Measurements from ENCODE around the gene NGLY1.

Gene NGLY1, protein sequence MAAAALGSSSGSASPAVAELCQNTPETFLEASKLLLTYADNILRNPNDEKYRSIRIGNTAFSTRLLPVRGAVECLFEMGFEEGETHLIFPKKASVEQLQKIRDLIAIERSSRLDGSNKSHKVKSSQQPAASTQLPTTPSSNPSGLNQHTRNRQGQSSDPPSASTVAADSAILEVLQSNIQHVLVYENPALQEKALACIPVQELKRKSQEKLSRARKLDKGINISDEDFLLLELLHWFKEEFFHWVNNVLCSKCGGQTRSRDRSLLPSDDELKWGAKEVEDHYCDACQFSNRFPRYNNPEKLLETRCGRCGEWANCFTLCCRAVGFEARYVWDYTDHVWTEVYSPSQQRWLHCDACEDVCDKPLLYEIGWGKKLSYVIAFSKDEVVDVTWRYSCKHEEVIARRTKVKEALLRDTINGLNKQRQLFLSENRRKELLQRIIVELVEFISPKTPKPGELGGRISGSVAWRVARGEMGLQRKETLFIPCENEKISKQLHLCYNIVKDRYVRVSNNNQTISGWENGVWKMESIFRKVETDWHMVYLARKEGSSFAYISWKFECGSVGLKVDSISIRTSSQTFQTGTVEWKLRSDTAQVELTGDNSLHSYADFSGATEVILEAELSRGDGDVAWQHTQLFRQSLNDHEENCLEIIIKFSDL
- 90.3 to 104 reads per million in 2 donors for total RNA-seq

DNA sequence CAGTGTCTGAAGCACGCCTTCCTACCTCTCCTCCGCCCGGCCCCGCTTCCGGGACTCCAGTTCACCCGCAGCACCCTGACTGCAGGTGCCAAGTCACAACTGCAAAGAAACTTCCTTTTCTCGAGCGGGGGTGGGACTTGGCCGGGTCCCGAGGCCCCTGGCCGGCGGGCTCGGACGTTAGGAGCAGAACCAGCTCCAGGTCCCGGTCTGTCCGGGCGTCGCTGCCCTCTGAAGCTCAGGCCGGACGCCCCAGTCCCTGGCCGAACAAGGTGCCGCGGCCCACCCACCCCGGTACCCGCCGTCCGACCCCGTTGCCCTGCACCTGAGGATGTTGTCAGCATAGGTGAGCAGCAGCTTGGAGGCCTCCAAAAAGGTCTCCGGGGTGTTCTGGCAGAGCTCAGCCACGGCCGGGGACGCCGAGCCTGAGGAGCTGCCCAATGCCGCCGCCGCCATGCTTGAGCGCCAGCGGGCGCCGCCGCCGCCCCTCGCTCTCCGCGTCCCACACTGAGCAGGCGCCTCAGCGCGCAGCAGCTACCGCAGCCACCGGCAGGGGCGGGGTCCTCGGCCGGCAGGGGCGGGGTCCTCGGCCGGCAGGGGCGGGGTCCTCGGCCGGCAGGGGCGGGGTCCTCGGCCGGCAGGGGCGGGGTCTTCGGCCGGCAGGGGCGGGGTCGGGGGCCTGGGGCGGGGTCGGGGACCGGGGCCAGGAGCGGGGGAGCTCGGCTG, at the start of gene NGLY1:
NGLY1 (minus strand) TSS at position 506 of the 723 bp plus-strand sequence; CDS start at position 453, 53 bp downstream.
- DNase-seq, result peak; percentile 79

DNA sequence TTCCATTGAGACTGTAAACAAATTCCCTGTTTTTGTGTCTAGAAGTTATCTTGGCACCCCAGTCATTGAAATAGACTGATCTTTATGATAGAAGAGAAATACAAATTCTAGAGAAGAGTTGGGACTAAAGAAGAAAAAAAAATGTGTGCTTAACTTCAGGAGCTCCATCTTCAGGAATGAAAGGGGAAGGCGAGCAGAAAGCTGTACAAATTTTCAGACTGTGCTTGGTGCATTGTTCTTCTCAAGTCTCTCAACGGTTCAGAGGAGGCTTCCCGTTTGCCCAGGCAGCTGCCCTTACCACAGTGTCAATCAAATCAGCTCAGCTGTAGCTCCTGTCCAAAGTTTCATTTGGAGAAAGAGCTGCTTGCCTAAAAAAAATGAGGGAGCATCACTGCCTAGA, 48.3 kb upstream of the NGLY1 start:
- DNase-seq, result no peak

DNA sequence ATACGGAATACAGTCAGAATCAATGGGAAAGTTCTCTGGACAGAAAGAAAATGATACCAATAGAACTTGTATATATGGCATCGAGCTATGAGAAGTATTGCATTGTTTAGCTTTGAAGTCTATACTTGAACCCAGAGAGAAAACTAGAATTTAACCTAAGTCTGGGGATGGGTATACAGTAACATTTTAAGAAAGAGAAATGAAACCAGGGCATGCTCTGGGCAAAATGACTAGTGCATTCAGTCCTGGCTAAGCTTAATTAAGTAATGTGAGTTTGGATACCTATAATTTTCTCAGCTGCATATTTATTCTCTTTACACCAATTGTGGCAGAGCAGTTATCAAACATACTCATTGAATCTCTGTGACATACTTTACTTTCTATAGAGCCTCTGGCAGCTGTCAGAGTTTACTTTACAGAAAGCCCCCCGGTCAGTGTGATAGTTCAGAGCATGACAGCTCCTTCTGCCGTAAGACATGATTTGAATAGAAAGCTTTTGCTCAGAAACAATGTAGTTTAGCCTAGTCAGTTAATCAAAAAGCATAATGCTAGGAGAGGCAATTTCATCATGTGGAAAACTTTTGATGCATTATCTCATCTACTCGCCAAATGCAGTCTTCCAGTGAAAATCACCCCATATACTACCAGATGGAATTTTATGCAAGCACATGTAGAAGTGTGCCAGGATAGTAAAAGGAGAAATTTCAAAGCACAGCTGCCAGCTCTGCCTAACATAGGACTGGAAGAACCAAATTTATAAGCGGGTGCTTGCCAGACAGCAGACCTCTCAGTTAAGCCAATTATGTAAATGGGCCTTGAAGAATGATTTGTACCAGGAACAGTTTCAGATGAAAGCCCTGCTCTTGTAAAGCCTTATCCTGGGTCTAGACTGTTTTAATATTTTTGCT, 47.4 kb upstream of the NGLY1 start:
- no peak for DNase-seq

DNA sequence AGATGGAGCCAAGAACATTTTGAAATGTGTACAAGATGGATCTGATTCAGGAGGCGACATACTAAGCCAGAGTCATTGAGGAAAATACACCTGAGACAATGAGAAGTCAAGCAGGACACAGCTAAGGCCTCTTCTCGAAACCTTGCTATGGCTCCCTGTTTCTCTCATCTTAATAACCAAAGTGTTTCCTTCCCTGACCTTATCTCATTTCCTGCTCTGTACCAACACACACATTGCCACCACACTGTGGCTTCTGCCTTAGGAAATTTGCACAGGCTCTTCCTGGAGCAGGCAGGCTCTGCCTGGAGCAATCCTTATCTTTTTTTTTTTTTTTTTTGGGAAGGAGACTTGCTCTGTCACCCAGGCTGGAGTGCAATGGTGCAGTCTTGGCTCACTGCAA, 43.3 kb upstream of the NGLY1 start:
- DNase-seq, result no peak

DNA sequence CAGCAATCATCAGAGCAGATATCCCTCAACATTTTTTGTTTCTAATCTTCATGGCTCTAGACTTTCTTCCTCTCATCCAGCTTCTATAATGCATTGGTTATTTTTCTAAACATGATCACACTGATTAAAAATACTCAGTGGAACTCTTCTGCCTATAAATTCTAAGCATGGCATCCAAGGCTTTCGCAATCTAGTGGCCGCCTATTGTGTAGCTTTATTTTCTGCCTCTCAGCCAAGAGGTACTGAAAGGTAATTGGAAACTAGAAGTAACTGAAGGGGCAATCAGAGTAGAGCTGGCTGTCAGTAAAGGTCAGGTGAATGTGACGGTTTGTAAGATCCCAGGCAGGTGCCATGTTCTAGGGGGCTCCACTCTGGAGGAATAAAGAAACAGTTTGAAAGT, 40.1 kb upstream of the NGLY1 start:
- DNase-seq, result no peak

DNA sequence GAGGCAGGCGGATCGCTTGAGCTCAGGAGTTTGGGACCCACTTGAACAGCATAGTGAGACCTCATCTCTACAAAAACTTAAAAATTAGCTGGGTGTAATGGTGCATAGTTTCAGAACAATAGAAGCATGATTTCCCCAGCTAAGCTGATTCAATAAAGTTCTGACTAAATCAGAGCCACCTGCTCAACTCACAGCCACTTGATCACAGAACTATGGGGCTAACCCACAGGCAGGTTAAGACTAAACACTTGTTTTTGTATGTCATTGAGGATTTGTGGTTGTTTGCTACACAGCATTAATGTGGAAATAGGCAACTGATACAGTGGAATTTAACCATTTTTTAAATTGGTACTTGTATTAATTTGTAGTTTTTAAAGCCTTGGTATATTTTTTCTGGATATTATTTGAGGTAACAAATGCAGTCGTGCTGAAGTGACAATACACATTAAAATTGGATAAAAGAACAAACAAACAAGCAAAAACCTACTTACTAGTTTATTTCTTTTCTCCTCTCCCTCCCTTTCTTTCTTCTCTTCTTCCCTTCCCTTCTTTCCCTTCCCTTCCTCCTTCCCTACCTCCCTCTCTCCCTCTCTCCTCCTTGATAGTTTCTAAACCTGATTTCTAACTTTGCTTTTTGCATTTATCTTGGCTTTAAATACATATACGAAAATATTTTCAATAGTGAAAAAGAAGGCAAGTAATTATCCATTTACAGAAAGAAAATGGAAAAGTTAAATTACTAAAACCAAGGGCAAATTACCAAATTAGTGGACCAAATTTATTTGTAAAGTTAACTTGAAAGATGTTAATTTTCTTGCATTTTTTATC, 38.7 kb upstream of the NGLY1 start:
- DNase-seq, result no peak

DNA sequence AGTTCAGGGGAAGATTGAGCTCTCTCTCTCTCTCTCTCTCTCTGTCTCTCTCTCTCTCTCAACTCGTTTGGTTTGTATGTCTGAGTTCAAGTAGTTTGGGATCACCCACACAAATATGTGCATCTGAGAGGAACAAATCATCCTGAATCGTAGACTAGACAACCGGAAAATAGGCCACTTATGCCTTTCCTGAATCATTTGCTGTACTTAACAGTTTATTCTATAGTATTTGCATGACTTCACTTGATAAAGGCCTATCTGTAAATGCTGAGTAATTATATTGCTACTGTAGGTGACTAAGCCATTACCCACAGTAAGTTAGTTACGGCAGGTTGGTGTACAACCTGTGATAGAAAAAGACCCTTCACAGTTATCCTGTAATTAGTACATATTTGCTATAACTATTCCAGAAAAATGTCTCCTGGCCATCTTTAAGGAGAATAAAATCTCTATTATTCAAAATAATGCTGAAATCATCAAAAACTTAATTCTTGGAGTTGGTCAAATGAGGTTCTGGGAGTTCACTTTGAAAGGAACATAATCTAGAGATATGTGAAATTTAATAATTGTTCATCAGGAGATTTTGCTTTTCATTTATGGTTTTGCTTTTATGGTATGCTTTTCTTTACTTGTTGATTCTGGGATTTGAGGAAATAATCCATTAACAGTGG, 37.7 kb upstream of the NGLY1 start:
- no peak for DNase-seq

DNA sequence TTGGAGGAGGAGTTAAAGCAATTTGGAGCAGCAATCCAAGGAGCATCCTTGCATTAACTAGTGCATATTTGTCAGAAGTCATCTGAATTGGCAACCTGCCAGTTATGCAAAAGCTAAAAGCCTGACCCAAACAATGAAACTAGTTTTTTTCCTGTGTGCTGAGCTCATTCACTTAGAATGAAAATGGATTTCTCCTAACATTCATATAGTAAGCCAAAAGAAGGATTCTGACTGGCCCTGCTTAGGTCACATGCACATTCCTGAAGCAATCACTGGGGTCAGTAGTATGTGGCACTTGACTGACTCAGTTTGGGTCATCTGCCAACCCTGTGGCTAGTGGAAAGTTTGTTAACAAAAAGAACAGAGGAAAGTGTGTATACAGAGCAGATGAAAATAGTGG, 37.1 kb upstream of the NGLY1 start:
- DNase-seq, result no peak

DNA sequence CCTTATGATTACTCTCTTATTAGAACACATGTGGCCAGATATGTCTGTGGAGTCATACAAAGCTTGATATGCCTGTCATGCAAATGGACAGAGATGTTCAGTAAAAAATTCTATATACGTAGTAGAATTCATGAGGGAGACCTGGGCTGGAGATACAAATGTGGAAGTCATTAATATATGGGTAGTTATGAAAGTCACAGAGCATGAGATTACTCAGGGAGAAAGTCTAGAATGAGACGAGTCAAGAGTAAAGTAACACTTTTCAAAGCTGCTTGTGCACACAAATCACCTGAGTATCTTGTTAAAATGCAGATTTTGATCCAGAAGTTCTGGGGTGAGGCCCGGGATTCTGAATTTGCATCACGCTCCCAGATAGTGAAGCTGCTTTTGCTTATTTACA, 35.1 kb upstream of the NGLY1 start:
- DNase-seq, result no peak

DNA sequence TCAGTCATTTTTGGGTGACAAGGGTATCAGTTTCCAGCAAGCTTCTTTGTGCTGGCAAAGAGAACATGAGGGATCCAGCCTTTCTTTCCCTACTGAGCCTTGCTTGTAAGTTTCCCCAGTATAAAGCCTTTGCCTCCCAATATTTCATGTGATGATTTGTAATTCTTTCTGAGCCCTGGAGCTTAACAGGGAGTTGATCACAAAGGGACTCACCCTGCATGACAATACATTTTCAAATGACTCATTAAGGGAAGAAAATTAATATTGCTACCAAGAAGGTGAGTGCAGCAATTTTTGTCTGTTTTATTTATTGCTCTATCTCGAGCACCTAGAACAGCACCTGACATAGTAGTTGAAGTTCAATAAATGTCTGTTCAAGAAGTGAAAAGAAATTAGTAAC, 34.4 kb upstream of the NGLY1 start:
- no peak for DNase-seq

DNA sequence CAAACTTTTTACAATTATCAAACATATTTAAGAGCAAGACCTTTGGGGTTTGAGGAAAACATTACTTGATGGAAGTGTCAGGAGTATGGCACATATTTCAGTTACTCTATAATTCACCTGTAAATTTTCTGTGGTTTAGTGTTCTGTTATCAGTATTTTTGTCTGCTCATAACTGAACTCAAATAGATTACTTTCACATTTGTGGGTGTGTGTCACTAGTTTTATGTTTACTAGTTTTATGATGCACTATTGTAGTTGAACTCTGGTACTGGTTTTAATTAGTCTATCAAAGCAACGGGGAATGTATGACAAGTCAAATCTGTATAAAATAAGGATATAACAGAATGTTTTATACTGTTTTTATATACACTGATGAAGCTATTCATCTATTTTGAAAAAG, 33.9 kb upstream of the NGLY1 start:
- DNase-seq, result no peak

DNA sequence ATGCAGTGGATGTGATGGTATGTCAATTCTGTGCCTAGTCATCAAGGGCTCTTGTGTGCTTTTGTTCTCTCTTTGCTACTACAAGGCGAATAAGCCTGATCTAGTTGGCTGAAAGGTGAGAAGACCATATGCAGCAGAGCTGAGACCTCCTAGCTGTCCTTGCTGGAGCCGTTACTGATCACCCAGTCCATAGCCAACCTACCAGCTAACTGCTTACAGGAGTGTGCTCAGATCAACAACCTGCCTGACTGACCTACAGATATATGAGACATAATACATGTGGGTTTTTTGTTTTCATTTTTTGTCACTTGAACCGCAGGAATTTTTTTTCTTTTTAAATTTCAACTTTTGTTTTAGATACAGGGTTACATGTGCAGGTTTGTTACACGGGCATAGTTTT, 29.4 kb upstream of the NGLY1 start:
- DNase-seq, result no peak

DNA sequence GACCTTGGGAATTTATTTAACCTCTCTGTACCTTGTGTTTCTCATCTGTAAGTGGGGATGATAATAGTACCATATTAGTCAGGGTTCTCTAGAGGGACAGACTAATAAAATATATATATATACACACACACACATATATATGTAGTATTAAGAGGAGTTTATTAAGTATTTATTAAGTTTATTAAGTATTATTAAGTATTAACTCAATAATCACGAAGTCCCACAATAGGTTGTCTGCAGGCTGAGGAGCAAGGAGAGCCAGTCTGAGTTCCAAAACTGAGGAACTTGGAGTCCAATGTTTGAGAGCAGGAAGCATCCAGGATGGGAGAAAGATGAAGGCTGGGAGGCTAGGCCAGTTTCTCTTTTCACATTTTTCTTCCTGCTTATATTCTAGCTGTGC, 21.4 kb upstream of the NGLY1 start:
- DNase-seq, result no peak

DNA sequence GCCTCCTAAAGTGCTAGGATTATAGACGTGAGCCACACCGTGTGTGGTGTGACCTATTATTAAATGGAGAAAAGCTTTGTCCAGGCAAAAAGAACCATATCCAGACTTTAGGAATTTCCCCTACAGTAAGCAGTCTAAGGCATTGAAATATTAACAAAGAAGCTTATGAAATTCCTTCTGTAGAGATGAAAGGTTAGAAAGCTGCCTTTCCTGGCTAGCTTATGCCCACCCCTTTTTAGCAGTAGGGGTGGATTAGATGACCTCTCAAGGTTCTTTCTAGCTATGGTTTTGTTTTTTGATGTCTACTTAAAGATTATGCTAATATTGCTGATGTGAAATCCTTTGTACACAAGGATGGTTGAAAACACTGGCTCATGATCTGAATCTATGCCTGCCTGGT, 20.6 kb upstream of the NGLY1 start:
- no peak for DNase-seq

DNA sequence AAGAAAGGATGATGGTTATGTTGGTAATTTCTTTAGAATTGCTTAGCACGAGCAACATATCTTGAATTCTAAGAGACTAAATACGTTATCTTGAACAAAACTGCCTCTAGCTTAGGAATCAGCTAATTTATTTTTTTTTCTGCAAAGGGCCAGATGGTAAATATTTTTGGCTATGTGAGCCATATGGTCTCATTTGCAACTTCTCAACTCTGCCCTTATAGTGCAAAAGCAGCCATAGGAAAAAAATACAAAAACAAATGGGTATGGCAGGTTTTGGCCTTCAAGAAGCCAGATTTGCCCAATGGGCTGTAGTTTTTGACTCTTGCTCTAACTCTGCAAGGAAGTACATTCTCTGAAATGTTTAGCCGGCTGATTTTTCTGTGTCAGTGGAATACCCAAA, 18.5 kb upstream of the NGLY1 start:
- DNase-seq, result no peak

DNA sequence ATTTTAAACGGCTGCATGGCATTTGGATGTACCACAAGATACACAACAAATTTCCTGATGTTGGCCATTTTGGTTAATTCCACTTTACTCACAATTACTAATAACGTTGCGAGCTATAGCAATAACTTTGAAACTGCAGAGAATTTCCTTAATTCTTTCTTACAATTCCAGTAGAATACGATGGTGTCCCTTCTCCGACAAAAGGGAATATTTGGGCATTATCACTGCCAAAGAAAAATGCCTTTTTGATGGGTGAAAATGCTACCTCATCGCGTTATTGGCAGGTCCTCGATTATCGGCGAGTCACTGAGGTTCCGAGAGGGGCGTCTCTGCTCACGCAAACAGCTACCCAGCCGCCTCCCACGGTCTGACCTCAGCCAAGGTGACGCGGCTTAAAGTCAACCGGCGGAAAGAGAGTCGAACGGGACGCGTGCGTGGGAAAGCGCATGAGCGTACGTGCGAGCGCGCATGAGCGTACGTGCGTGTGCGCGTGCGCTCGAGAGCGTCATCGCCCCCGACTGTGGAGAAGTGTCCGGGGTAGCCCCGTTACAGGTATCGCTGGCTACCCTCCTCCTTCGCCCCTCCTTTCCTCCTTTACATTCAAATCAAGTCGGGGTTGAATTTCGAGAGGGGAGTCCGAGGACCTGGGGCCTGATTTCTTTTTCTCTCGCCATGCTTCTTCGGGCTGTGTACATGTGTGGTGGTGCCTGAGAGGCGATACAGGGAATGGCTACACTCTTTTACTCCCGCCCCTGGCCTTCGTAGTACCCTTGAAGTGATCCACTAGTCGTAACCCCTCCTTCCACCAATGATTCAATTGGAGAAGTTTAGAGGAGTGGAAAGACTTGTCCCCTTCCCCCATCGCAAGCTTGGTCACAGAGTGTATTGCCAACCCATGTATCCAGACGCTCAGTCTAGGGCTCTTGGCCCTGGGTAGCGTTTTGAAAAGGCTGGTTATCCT, 6.6 kb upstream of the NGLY1 start, which contains the start of gene OXSM:
OXSM (plus strand) TSS at position 495 of the 961 bp plus-strand sequence. CDS start 931 bp downstream, outside the sequence.
- DNase-seq, result peak; percentile 73

DNA sequence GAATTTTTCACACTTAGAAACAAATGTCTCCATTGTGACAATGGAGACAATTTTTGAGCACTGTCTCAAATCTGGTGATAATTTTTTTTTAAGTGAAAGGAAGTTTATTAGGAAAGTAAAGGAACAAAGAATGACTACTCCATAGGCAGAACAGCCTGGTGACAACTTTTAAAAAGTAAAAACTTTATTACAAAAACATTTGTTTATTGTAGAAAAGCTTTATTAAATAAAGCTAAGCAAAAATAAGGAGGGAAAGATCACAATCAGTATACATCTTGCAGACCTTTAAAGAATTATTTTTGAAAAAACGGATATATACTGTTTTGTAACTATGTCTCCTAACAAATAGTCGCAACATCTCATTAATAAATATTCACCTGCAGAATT, 6.0 kb upstream of the NGLY1 start:
- DNase-seq, result no peak

DNA sequence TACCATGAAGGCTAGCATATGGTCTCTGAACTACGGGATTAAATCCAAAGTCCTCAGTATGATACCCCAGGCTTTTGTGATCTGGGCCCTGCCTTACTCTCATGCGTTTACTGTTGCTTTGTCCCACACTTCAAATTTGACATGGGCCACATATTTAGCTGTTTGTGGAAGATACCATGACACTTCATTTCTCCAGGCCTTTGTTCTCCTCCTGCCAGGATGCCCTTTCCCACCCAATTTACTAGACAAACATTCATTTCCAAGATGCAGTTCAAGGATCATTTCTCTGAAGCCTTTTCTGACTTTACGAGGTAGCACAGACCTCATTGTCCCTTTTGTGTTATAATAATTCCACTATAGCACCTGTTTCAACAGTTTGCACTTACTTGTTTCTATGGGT, 4.4 kb upstream of the NGLY1 start:
- no peak for DNase-seq

DNA sequence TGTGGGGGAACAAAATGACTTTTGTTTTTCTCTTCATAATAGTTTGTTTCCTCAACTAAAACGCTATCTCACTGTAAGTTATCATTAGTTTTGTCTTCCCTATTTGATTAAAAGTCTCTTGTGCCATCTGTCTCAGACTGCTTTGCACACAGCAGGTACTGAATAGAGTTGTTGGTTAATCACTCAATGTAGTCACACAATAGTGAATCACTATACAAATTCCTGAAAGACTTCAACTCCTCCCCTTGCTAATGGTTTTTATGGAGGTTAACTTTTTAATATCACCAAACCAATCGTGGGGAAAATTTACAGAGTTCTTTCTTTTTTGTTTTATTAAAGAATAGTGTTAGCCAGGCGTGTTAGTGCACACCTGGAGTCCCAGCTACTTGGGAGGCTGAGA, 2.6 kb upstream of the NGLY1 start:
- DNase-seq, result no peak

DNA sequence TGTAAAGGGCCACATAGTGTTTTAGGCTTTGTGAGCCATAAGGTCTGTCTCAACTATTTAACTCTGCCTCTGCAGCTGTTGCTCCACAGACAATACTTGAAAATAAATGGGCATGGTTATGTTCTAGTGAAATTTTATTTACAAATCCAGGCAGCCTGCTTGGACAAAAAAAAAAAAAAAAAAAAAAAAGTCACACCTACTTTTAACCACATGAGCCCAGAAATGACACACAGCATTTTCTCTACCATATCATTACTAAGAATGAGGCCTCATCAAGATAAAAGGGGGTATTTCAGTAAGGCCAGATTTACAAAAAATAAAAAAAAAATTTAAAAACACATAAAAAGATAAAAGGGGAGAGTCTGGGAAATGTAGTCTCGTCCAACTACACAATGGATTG, 1.7 kb upstream of the NGLY1 start:
- DNase-seq, result no peak

All from activated gamma-delta T cell (primary cell).